ENCODE results near the gene LOC128125822.

DNA sequence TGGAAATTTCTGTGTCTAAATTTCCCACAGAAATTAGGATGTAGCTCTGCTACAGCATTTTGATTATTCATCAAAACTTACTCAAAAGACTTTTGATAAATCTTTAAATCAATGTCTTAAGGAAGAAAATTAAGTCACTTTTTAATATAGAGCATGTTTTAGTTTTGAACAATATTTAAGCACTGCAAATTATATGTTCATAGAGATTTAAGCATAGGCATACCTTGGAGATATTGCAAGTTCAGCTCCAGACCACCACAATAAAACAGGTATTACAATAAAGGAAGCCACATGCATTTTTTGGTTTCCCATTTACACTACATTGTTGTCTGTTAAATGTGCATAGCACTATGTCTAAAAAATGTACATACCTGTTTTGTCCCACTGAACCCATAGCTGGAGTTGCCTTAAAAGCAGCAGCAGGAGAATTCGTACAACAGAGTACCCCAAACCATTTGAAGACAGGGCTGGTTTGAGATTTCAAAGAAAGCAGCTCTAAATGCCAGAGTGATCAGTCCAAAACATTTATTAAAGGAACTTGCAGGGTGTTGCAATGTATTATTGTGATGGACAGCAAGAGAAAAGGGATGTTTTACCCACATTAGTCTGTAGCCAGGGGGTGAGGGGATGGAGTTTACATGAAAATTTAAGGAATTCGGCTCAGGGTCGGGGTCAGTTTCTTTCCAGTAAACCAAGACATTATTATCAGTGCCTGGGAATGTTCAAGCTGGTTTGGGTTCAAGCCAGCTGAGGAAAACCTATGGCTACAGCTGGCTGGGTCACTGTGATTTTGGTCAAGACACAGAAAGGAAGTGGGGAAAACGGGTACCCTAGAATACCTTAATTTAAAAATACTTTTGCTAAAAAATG lies 6.3 kb upstream of the LOC128125822 start:
- TF ChIP-seq, protein P1, sequence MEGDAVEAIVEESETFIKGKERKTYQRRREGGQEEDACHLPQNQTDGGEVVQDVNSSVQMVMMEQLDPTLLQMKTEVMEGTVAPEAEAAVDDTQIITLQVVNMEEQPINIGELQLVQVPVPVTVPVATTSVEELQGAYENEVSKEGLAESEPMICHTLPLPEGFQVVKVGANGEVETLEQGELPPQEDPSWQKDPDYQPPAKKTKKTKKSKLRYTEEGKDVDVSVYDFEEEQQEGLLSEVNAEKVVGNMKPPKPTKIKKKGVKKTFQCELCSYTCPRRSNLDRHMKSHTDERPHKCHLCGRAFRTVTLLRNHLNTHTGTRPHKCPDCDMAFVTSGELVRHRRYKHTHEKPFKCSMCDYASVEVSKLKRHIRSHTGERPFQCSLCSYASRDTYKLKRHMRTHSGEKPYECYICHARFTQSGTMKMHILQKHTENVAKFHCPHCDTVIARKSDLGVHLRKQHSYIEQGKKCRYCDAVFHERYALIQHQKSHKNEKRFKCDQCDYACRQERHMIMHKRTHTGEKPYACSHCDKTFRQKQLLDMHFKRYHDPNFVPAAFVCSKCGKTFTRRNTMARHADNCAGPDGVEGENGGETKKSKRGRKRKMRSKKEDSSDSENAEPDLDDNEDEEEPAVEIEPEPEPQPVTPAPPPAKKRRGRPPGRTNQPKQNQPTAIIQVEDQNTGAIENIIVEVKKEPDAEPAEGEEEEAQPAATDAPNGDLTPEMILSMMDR (IDR thresholded peaks at IDR 0.05): no peak
- no peak for TF ChIP-seq POLR2A (IDR thresholded peaks at IDR 0.05)

All from Peyer's patch (tissue), 4 donors.